Chondrocyte (in vitro differentiated cells): ENCODE data around the gene AGBL4. TPM values are rescaled to one million over a fixed set of nuclear protein-coding genes. Genes with fewer than 3 reads are reported as not detected.

ENCODE experiments used
- DNase-seq: peaks from one replicate; pipeline ENCODE4 v3.0.0; 2021; ENCODE audit warnings: mixed read lengths, low spot score
- H3K27ac Mint-ChIP-seq: one replicate; pipeline ENCODE4 v1.8.0; 2021; ENCODE audit warnings: mild to moderate bottlenecking, moderate library complexity, mixed read lengths; ENCODE audit not compliant: unreplicated experiment
- H3K27me3 Mint-ChIP-seq: 2 replicates; pipeline ENCODE4 v1.8.0; 2021; ENCODE audit warnings: low read depth, mixed read lengths
- H3K36me3 Mint-ChIP-seq: 2 replicates; pipeline ENCODE4 v1.8.0; 2021; ENCODE audit warnings: low read depth, mixed read lengths
- H3K4me1 Mint-ChIP-seq: 2 replicates; pipeline ENCODE4 v1.8.0; 2021; ENCODE audit warnings: low read depth, mild to moderate bottlenecking, mixed read lengths
- H3K4me3 Mint-ChIP-seq: one replicate; pipeline ENCODE4 v1.8.0; 2021; ENCODE audit warnings: mild to moderate bottlenecking, moderate library complexity, mixed read lengths; ENCODE audit not compliant: unreplicated experiment
- H3K9me3 Mint-ChIP-seq: 2 replicates; pipeline ENCODE4 v1.8.0; 2021; ENCODE audit warnings: low read depth, mixed read lengths
- total RNA-seq: library from RNA; stranded (reverse); gene quantifications from 3 replicates; pipeline ENCODE4 v1.2.1, GENCODE V29; 2021
- TF ChIP-seq, protein P1 (sequence below): fragments of 200-600 bp; sonication (generic); IDR thresholded peaks from 2 replicates; pipeline ENCODE4 v1.5.0; 2021; ENCODE audit warnings: antibody characterized with exemption, mild to moderate bottlenecking, moderate library complexity

Gene AGBL4
- total RNA-seq, 1 donor from 2014 or later = not detected

DNA sequence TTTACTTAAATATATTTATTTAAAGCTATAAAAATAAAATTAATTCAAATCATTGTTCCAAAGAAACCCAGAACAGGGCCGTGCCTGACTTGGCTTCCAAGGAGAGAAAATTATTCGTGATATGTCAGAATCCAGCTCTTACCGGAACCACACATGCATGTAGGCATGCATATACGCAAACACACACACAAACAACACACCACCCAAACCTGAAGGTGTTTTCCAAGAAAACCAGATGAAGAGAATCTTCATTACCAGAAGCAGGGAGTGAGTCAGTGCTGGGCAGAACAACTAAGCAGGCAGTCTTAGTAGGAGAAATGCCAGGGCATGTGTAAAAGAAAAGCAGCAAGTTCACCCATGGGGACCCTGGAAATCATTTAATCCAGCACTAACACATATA is 815.0 kb downstream of the AGBL4 start:
- TF ChIP-seq, protein P1, sequence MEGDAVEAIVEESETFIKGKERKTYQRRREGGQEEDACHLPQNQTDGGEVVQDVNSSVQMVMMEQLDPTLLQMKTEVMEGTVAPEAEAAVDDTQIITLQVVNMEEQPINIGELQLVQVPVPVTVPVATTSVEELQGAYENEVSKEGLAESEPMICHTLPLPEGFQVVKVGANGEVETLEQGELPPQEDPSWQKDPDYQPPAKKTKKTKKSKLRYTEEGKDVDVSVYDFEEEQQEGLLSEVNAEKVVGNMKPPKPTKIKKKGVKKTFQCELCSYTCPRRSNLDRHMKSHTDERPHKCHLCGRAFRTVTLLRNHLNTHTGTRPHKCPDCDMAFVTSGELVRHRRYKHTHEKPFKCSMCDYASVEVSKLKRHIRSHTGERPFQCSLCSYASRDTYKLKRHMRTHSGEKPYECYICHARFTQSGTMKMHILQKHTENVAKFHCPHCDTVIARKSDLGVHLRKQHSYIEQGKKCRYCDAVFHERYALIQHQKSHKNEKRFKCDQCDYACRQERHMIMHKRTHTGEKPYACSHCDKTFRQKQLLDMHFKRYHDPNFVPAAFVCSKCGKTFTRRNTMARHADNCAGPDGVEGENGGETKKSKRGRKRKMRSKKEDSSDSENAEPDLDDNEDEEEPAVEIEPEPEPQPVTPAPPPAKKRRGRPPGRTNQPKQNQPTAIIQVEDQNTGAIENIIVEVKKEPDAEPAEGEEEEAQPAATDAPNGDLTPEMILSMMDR = no peak
- Mint-ChIP-seq H3K4me3 (no peak overlapping the region), H3K27me3 (no peaks in the 10 kb centered on the region), H3K27ac (no peak overlapping the region), H3K4me1 (no peaks in the 10 kb centered on the region), H3K36me3 (no peaks in the 10 kb centered on the region), H3K9me3 (peaks cover 21% of the 10 kb centered on the region)
- DNase-seq = no peak

DNA sequence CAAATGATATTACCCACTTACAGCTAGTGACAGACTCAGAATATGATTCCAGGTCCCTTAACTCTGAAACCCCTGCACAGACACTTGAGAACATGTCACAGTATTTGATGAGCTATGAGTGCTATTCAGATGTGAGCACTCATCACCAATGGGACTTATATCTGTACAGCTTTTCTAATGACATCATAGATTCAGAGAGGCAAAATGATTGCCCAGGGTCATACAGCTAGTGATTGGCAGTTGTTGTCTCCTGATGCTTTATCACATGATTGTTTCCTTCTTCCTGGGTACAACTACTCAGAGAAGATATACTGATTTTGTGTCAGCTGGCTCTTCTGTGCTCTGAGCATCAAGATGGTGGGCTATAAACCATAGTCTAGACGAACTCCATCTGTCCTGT is 819.0 kb downstream of the AGBL4 start:
- Mint-ChIP-seq H3K9me3 (peaks cover 41% of the 10 kb centered on the region), H3K27ac (no peak overlapping the region), H3K27me3 (no peaks in the 10 kb centered on the region), H3K36me3 (no peaks in the 10 kb centered on the region), H3K4me3 (no peak overlapping the region), H3K4me1 (no peaks in the 10 kb centered on the region)
- no peak for DNase-seq
- TF ChIP-seq, protein P1 = no peak

DNA sequence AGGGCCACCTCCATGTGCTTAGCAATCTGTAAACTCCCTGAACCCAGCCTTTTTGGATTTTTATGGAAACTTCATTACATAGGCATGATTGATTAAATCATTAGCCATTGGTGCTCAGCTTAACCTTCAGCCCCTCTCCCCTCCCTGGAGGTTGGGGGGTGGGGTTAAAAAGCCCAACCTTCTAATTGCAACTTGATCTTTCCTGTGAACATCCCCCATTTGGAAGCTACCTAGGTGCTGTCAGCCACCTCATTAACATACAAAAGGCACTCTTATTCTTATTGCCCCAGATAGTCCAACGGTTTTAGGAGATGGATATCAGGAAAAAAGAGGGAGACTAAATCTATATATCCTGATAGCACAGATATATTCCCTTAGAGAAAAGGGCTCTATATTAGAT is 823.0 kb downstream of the AGBL4 start:
- no peaks in the 10 kb centered on the region for H3K36me3 Mint-ChIP-seq
- TF ChIP-seq, protein P1 = no peak
- H3K27ac Mint-ChIP-seq = no peak overlapping the region
- no peak for DNase-seq
- peaks cover 55% of the 10 kb centered on the region for H3K9me3 Mint-ChIP-seq
- H3K4me1 Mint-ChIP-seq = no peaks in the 10 kb centered on the region
- H3K27me3 Mint-ChIP-seq = no peaks in the 10 kb centered on the region
- H3K4me3 Mint-ChIP-seq = no peak overlapping the region

DNA sequence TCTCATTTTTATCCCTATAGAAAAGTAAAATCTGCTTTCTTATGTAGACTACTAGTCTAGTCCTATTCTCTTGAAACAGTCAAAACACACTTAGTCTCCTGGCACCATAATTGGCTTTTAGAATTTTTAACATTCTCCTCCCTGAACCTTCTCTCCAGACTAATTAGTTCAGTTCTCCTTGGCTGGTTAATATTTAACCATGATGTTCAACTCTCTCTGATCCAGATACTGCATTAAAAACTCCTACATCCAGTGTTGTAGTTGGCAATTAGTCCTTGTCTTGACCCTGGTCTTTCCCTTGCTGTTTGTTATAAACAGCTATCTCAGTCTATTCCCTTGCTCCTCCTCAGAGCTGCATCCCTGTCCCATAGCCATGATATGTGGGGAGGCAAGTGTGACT is 824.2 kb downstream of the AGBL4 start:
- peaks cover 1% of the 10 kb centered on the region for H3K36me3 Mint-ChIP-seq
- H3K4me1 Mint-ChIP-seq = no peaks in the 10 kb centered on the region
- H3K9me3 Mint-ChIP-seq = peaks cover 62% of the 10 kb centered on the region
- DNase-seq = no peak
- H3K4me3 Mint-ChIP-seq = no peak overlapping the region
- H3K27me3 Mint-ChIP-seq = no peaks in the 10 kb centered on the region
- TF ChIP-seq, protein P1 = no peak
- no peak overlapping the region for H3K27ac Mint-ChIP-seq

DNA sequence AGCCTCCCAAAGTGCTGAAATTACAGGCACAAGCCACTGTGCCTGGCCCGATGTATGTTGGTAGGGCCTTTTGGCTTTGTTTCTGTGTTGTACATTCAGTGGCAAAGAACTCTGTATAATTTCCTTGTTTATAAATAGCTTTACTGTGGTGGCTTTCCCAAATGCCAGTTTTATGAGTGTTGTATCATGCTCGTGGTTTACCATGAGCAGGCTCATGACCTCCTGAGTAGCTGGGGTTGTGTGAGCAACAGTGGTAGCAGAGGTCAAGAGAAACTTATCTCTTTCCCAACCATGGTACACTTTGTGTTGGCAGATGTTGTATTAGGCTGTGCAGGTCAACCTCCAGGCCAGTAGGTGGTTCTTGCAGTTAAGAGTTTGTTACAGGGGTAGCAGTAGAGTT is 826.7 kb downstream of the AGBL4 start:
- H3K27me3 Mint-ChIP-seq = no peaks in the 10 kb centered on the region
- no peaks in the 10 kb centered on the region for H3K4me1 Mint-ChIP-seq
- TF ChIP-seq, protein P1 = no peak
- peaks cover 1% of the 10 kb centered on the region for H3K36me3 Mint-ChIP-seq
- no peak for DNase-seq
- peaks cover 61% of the 10 kb centered on the region for H3K9me3 Mint-ChIP-seq
- no peak overlapping the region for H3K4me3 Mint-ChIP-seq
- no peak overlapping the region for H3K27ac Mint-ChIP-seq
